Activated naive CD8-positive, alpha-beta T cell treated with anti-CD3 and anti-CD28 coated beads for 36 hours (primary cell): ENCODE measurements around the gene EIF5A. TPM values are rescaled to one million over a fixed set of nuclear protein-coding genes. Genes with fewer than 3 reads are reported as not detected.

Experiments used
- DNase-seq: peaks from one replicate; pipeline ENCODE4 v3.0.0; 2021
- H3K27ac Mint-ChIP-seq: one replicate; pipeline ENCODE4 v1.8.0; 2022; ENCODE audit warnings: mild to moderate bottlenecking, moderate library complexity, mixed read lengths
- H3K27me3 Mint-ChIP-seq: one replicate; pipeline ENCODE4 v1.8.0; 2022; ENCODE audit warnings: mild to moderate bottlenecking, mixed read lengths
- H3K36me3 Mint-ChIP-seq: one replicate; pipeline ENCODE4 v1.8.0; 2021; ENCODE audit warnings: mild to moderate bottlenecking, mixed read lengths
- H3K4me1 Mint-ChIP-seq: one replicate; pipeline ENCODE4 v1.8.0; 2021; ENCODE audit warnings: mixed read lengths
- H3K4me3 Mint-ChIP-seq: one replicate; pipeline ENCODE4 v1.8.0; 2022; ENCODE audit warnings: mild to moderate bottlenecking, moderate library complexity, mixed read lengths
- H3K9me3 Mint-ChIP-seq: one replicate; pipeline ENCODE4 v1.8.0; 2022; ENCODE audit warnings: mixed read lengths
- total RNA-seq, 2 experiments: library from RNA; stranded (reverse); gene quantifications; one replicate each; pipeline ENCODE4 v1.2.3, GENCODE V29; 2021

The EIF5A gene
- total RNA-seq: 1,000 to 10,000 TPM; 1,429 to 1,492 TPM

- peaks cover 36% of the 10 kb centered on the region for H3K4me1 Mint-ChIP-seq
- H3K27me3 Mint-ChIP-seq: peaks cover 11% of the 10 kb centered on the region
- H3K4me3 Mint-ChIP-seq: peak within 1 kb of the TSS; percentile 91
- H3K27ac Mint-ChIP-seq: peak within 1 kb of the TSS; percentile 99
- H3K36me3 Mint-ChIP-seq: peaks cover 43% of the 10 kb centered on the region
- peak; percentile 99 for DNase-seq
- H3K9me3 Mint-ChIP-seq: no peaks in the 10 kb centered on the region
Measured at GRCh38 chr17:7306911-7307685, at the start of gene EIF5A. Gene EIF5A (plus strand): TSS chr17:7307628. CDS start chr17:7309636, 2,008 bp downstream.

DNA sequence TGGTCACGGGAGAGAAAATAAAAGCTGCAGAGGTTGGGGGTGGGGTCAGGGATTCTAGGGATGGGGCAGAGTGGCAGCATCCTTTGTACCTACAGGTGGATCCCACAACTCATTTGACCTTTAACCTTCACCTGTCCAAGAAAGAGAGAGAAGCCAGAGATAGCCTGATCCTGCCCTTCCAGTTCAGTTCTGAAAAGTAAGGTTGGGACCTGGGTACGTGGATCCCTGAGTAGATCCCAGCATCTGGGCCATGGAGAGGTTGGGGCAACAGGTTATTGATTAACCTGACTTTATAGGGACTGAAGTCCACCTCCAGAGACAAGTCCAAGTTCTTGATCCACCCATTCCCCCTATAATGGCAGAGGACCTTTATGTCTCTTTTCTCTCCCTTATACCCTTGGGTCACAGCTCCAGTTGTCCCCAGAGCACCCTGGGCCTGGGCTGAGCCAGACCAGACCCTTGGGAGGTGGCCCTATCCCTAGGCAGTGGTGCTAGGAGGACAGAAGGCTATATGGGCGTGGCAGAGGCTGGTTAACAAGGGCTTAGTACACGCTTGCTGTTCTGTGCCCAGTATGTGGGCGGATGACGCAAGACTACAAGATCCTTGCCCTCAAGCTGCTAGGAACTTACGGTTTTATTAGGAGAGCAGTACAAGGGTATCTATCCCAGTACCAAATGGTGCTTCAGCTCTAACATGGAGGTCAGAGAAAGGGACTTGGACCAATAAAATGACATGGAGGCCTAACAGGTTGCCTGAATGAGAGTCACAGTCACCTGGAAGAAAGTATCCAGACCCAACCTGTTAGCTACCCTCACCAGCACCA, 48.5 kb upstream of the EIF5A start:
- no peak overlapping the region for H3K4me3 Mint-ChIP-seq
- peaks cover 26% of the 10 kb centered on the region for H3K36me3 Mint-ChIP-seq

DNA sequence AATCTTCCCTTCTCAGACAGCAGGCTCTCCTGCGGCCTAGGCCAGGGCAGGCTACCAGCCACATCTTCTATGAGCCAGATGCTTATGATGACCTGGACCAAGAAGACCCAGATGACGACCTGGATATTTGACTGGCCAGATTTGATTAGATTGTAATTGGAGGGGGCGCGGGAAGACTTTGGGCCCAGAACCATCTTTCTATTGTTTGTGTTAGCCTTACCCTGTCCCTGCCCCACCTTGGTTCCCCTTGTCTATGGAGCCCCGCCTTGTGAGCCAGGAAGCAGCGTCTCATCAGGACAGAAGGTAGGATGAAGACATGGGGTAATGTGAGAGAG, 47.9 kb upstream of the EIF5A start:
- Mint-ChIP-seq H3K36me3 (peaks cover 22% of the 10 kb centered on the region), H3K4me1 (peaks cover 41% of the 10 kb centered on the region), H3K27me3 (peaks cover 18% of the 10 kb centered on the region), H3K9me3 (no peaks in the 10 kb centered on the region), H3K27ac (peak overlapping the region; percentile 68), H3K4me3 (no peak overlapping the region)
- no peak for DNase-seq

More for the DNA sequence above, 48.5 kb upstream of the EIF5A start:
- Mint-ChIP-seq H3K27me3 (peaks cover 14% of the 10 kb centered on the region), H3K9me3 (no peaks in the 10 kb centered on the region), H3K27ac (peak overlapping the region; percentile 68), H3K4me1 (peaks cover 42% of the 10 kb centered on the region)
- DNase-seq: no peak

DNA sequence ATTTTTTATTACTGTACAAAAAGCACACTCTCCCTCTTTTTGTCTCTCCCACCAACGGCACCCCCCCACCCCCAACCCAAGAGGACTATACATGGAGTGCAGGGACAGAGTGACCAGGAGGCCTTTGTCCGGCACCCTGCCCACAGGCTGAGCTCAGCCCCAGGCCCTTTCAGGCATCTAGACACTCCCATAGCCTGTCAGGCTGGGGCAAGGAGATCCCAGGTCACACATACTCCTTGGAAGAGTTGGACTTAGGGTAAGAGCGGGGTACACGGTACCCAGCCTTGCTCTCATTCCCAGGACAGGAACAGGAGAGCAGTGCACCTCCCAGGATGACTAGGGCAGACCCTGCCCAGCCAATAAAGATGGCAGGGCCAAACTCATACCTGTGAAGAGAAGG, 47.3 kb upstream of the EIF5A start:
- Mint-ChIP-seq H3K27me3 (peaks cover 18% of the 10 kb centered on the region), H3K27ac (peak overlapping the region; percentile 71), H3K4me3 (no peak overlapping the region), H3K9me3 (no peaks in the 10 kb centered on the region), H3K4me1 (peaks cover 41% of the 10 kb centered on the region), H3K36me3 (peaks cover 16% of the 10 kb centered on the region)
- no peak for DNase-seq

- peak; percentile 50 for DNase-seq
- Mint-ChIP-seq H3K9me3 (no peaks in the 10 kb centered on the region), H3K4me3 (peak overlapping the region; percentile 59), H3K27me3 (peaks cover 18% of the 10 kb centered on the region), H3K4me1 (peaks cover 41% of the 10 kb centered on the region), H3K36me3 (peaks cover 16% of the 10 kb centered on the region), H3K27ac (no peak overlapping the region)
Measured at GRCh38 chr17:7260651-7261378, 46.6 kb upstream of the EIF5A start.

- H3K4me3 Mint-ChIP-seq: peak overlapping the region; percentile 64
- no peaks in the 10 kb centered on the region for H3K9me3 Mint-ChIP-seq
- peaks cover 41% of the 10 kb centered on the region for H3K4me1 Mint-ChIP-seq
- peaks cover 18% of the 10 kb centered on the region for H3K27me3 Mint-ChIP-seq
- peak overlapping the region; percentile 38 for H3K27ac Mint-ChIP-seq
- DNase-seq: peak; percentile 21
- peaks cover 10% of the 10 kb centered on the region for H3K36me3 Mint-ChIP-seq
Measured at GRCh38 chr17:7261379-7262191, 45.8 kb upstream of the EIF5A start.

- Mint-ChIP-seq H3K27ac (peak within 1 kb of the TSS; percentile 38), H3K4me1 (peaks cover 41% of the 10 kb centered on the region)
Measured at GRCh38 chr17:7262192-7262934, 45.1 kb upstream of the EIF5A start, which contains the start of gene CLDN7. Gene CLDN7 (minus strand): TSS chr17:7262478. CDS start chr17:7262043, 435 bp downstream.

GRCh38 chr17:7262935-7263800, 44.3 kb upstream of the EIF5A start:
- H3K27me3 Mint-ChIP-seq: peaks cover 18% of the 10 kb centered on the region
- H3K36me3 Mint-ChIP-seq: peaks cover 6% of the 10 kb centered on the region
- H3K9me3 Mint-ChIP-seq: no peaks in the 10 kb centered on the region
- no peak overlapping the region for H3K27ac Mint-ChIP-seq
- H3K4me1 Mint-ChIP-seq: peaks cover 41% of the 10 kb centered on the region
- peak overlapping the region; percentile 66 for H3K4me3 Mint-ChIP-seq
- no peak for DNase-seq

More at GRCh38 chr17:7262192-7262934, 45.1 kb upstream of the EIF5A start, which contains the start of gene CLDN7:
- Mint-ChIP-seq H3K36me3 (peaks cover 6% of the 10 kb centered on the region), H3K4me3 (peak within 1 kb of the TSS; percentile 66), H3K9me3 (no peaks in the 10 kb centered on the region), H3K27me3 (peaks cover 18% of the 10 kb centered on the region)
- no peak for DNase-seq

DNA sequence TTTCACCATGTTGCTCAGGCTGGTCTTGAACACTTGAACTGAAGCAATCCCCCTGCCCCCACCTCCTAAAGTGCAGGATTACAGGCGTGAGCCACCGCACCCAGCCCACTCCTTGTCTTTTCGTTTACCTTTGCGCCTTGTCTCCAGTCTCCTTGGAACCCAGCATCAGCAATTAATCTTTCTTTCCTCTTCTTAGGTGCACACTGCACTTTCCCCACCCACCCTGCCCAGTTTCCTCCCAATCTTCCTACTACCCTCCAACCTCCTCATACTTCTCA, 43.7 kb upstream of the EIF5A start:
- no peaks in the 10 kb centered on the region for H3K9me3 Mint-ChIP-seq
- peaks cover 37% of the 10 kb centered on the region for H3K4me1 Mint-ChIP-seq
- peaks cover 6% of the 10 kb centered on the region for H3K36me3 Mint-ChIP-seq
- H3K27ac Mint-ChIP-seq: no peak overlapping the region
- H3K27me3 Mint-ChIP-seq: peaks cover 18% of the 10 kb centered on the region
- no peak for DNase-seq
- H3K4me3 Mint-ChIP-seq: no peak overlapping the region

DNA sequence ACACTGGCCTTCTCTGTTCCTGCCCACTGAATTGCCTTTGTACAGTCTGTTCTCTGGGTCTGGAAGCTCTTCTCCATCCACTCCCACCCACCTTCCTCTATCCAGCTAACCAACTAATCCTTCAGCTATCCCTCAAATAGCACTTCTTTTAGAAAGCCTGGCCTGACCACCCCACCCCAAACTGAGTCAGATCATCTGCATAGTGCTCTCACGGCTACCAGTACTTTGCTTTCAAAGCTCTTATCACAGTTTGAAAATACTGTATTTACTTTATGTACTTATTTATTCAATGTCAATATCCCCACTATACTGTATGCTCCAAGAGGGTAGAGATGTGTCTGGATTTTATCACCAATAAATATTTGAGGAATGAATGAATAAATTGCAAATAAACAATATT, 40.6 kb upstream of the EIF5A start:
- no peak for DNase-seq
- Mint-ChIP-seq H3K27me3 (peaks cover 18% of the 10 kb centered on the region), H3K36me3 (no peaks in the 10 kb centered on the region), H3K9me3 (no peaks in the 10 kb centered on the region), H3K27ac (no peak overlapping the region), H3K4me1 (peaks cover 19% of the 10 kb centered on the region), H3K4me3 (no peak overlapping the region)

- H3K4me3 Mint-ChIP-seq: no peak overlapping the region
Measured at GRCh38 chr17:7279448-7279847, 28.0 kb upstream of the EIF5A start.

DNA sequence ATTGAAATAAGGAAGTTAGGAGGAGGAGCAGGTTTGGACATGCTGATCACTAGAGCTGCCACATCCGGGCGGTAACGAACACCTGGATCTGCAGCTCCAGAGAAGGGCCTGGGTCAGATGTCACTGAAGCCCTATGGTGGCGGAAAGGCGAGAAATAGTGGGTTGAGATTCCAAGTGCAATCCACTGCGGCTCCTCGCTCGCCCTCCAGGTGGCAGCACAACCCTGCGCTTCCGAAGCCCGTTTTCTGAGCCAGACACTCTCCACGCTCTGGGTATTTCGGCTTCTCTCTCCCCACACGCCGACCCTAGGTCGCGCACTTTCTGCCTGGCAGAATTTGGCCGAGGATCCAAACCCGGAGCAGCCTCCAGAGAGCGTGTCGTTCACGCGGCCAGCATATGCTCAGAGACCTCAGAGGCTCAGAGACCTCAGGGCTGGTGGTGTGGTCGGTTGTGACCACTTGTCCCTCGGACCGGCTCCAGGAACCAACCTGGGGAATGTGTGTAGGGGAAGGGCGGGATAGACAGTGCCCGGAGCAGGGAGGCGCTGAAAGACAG, 26.8 kb upstream of the EIF5A start:
- H3K9me3 Mint-ChIP-seq: no peaks in the 10 kb centered on the region
- H3K4me1 Mint-ChIP-seq: peaks cover 22% of the 10 kb centered on the region
- H3K27me3 Mint-ChIP-seq: peaks cover 18% of the 10 kb centered on the region
- peak; percentile 88 for DNase-seq
- peak overlapping the region; percentile 84 for H3K27ac Mint-ChIP-seq
- H3K36me3 Mint-ChIP-seq: no peaks in the 10 kb centered on the region
- peak overlapping the region; percentile 76 for H3K4me3 Mint-ChIP-seq

More at GRCh38 chr17:7279448-7279847, 28.0 kb upstream of the EIF5A start:
- Mint-ChIP-seq H3K27me3 (peaks cover 18% of the 10 kb centered on the region), H3K9me3 (no peaks in the 10 kb centered on the region), H3K4me1 (peaks cover 22% of the 10 kb centered on the region), H3K36me3 (no peaks in the 10 kb centered on the region), H3K27ac (no peak overlapping the region)
- no peak for DNase-seq
